ENCODE data around the gene HIF1A. TPM values are rescaled to one million over a fixed set of nuclear protein-coding genes. Genes with fewer than 3 reads are reported as not detected.

The HIF1A gene
- total and polyA plus RNA-seq, 2 donors (not counting 1 experiment from before 2014, with no cell fraction given): 332 to 407 TPM

- Histone ChIP-seq H3K79me2 (ENCODE audit: control insufficient read depth, insufficient read depth, low read length) (peaks cover 86% of the 10 kb centered on the region), H3K27ac (ENCODE audit: insufficient read depth, low read length) (peak overlapping the region; percentile 90), H3K4me1 (ENCODE audit: control insufficient read depth, extremely low read depth, insufficient read depth, low read length) (peaks cover 2% of the 10 kb centered on the region), H3K9me3 (ENCODE audit: control insufficient read depth, insufficient read depth, low read depth, low read length) (no peaks in the 10 kb centered on the region), H4K20me1 (ENCODE audit: control insufficient read depth, extremely low read depth, insufficient read depth, low read length) (peaks cover 5% of the 10 kb centered on the region), H3K36me3 (ENCODE audit: control insufficient read depth, insufficient read depth, low read length) (peaks cover 1% of the 10 kb centered on the region), H3K27me3 (ENCODE audit: control insufficient read depth, insufficient read depth, low read length) (no peaks in the 10 kb centered on the region), H2AFZ (ENCODE audit: low read length) (no peak overlapping the region), H3K9ac (ENCODE audit: insufficient read depth, low read length) (peak overlapping the region; percentile 4), H3K4me3 (replicated peaks in 1 of 4; ENCODE audit: control extremely low read depth in 1 of 4, insufficient read depth in 1 of 4, low read depth in 3 of 4, low read length in 4 of 4) (peak overlapping the region; percentile 92 to 98 (median 96)), H3K4me2 (ENCODE audit: extremely low read depth, insufficient read depth, low read length) (peak overlapping the region; percentile 87)
- no peak for TF ChIP-seq CTCF (conservative IDR thresholded peaks at IDR 0.05 in 1 of 2, IDR thresholded peaks at IDR 0.05 in 1 of 2; ENCODE audit: low read depth in 1 of 2, low read length in 2 of 2)
- TF ChIP-seq EZH2 (IDR thresholded peaks at IDR 0.05; ENCODE audit: low read length, missing control alignments): no peak
- no peak for DNase-seq (ENCODE audit: low read depth in 2 of 2)
Observed at GRCh38 chr14:61699027-61699426, 3.7 kb downstream of the HIF1A start.

GRCh38 chr14:61700104-61700886 lies 5.0 kb downstream of the HIF1A start:
- no peak overlapping the region for H3K9ac ChIP-seq (ENCODE audit: insufficient read depth, low read length)
- no peak overlapping the region for H3K27ac ChIP-seq (ENCODE audit: insufficient read depth, low read length)
- H4K20me1 ChIP-seq (ENCODE audit: control insufficient read depth, extremely low read depth, insufficient read depth, low read length): peaks cover 5% of the 10 kb centered on the region
- H3K36me3 ChIP-seq (ENCODE audit: control insufficient read depth, insufficient read depth, low read length): peaks cover 1% of the 10 kb centered on the region
- no peaks in the 10 kb centered on the region for H3K27me3 ChIP-seq (ENCODE audit: control insufficient read depth, insufficient read depth, low read length)
- no peak for DNase-seq (ENCODE audit: low read depth in 2 of 2)
- TF ChIP-seq EZH2 (IDR thresholded peaks at IDR 0.05; ENCODE audit: low read length, missing control alignments): no peak
- TF ChIP-seq CTCF (conservative IDR thresholded peaks at IDR 0.05 in 1 of 2, IDR thresholded peaks at IDR 0.05 in 1 of 2; ENCODE audit: low read depth in 1 of 2, low read length in 2 of 2): no peak
- no peaks in the 10 kb centered on the region for H3K9me3 ChIP-seq (ENCODE audit: control insufficient read depth, insufficient read depth, low read depth, low read length)
- H3K4me1 ChIP-seq (ENCODE audit: control insufficient read depth, extremely low read depth, insufficient read depth, low read length): peaks cover 4% of the 10 kb centered on the region
- H3K4me3 ChIP-seq (replicated peaks in 1 of 4; ENCODE audit: control extremely low read depth in 1 of 4, insufficient read depth in 1 of 4, low read depth in 3 of 4, low read length in 4 of 4): peak overlapping the region; percentile 16 to 98 (median 56)
- H2AFZ ChIP-seq (ENCODE audit: low read length): no peak overlapping the region
- peak overlapping the region; percentile 87 for H3K4me2 ChIP-seq (ENCODE audit: extremely low read depth, insufficient read depth, low read length)
- peaks cover 99% of the 10 kb centered on the region for H3K79me2 ChIP-seq (ENCODE audit: control insufficient read depth, insufficient read depth, low read length)

- H3K27ac ChIP-seq (ENCODE audit: insufficient read depth, low read length): no peak overlapping the region
- no peaks in the 10 kb centered on the region for H3K27me3 ChIP-seq (ENCODE audit: control insufficient read depth, insufficient read depth, low read length)
- H3K9me3 ChIP-seq (ENCODE audit: control insufficient read depth, insufficient read depth, low read depth, low read length): no peaks in the 10 kb centered on the region
- peaks cover 3% of the 10 kb centered on the region for H3K36me3 ChIP-seq (ENCODE audit: control insufficient read depth, insufficient read depth, low read length)
- H4K20me1 ChIP-seq (ENCODE audit: control insufficient read depth, extremely low read depth, insufficient read depth, low read length): peaks cover 12% of the 10 kb centered on the region
- peaks cover 99% of the 10 kb centered on the region for H3K79me2 ChIP-seq (ENCODE audit: control insufficient read depth, insufficient read depth, low read length)
- DNase-seq (ENCODE audit: low read depth in 2 of 2): no peak
- no peak overlapping the region for H3K4me2 ChIP-seq (ENCODE audit: extremely low read depth, insufficient read depth, low read length)
- H3K4me3 ChIP-seq (replicated peaks in 1 of 4; ENCODE audit: control extremely low read depth in 1 of 4, insufficient read depth in 1 of 4, low read depth in 3 of 4, low read length in 4 of 4): no peak overlapping the region
- H3K9ac ChIP-seq (ENCODE audit: insufficient read depth, low read length): no peak overlapping the region
- TF ChIP-seq EZH2 (IDR thresholded peaks at IDR 0.05; ENCODE audit: low read length, missing control alignments) (no peak), CTCF (conservative IDR thresholded peaks at IDR 0.05 in 1 of 2, IDR thresholded peaks at IDR 0.05 in 1 of 2; ENCODE audit: low read depth in 1 of 2, low read length in 2 of 2) (no peak)
- peaks cover 4% of the 10 kb centered on the region for H3K4me1 ChIP-seq (ENCODE audit: control insufficient read depth, extremely low read depth, insufficient read depth, low read length)
- H2AFZ ChIP-seq (ENCODE audit: low read length): no peak overlapping the region
Observed at GRCh38 chr14:61701946-61702345, 6.6 kb downstream of the HIF1A start.
